Loucy (cell line): ENCODE measurements around the gene IQSEC1.
A peak's percentile ranks its signal among the peaks of the same experiment; 100 is the strongest.

Experiments
- H2AFZ ChIP-seq: fragments of 200-600 bp; sonication (generic); 2 replicates; pipeline ENCODE4 v1.6.0; 2016; ENCODE audit warnings: antibody characterized with exemption, mild to moderate bottlenecking, low read length, moderate library complexity
- H3F3A ChIP-seq: fragments of 200-600 bp; 2 replicates; pipeline ENCODE4 v1.6.0; 2016; ENCODE audit warnings: antibody characterized with exemption, low read depth, mild to moderate bottlenecking
- H3K27me3 ChIP-seq: fragments of 200-600 bp; sonication (generic); 2 replicates; pipeline ENCODE4 v1.6.1; 2014; ENCODE audit warnings: low read length, mild to moderate bottlenecking; ENCODE audit not compliant: insufficient read depth, poor library complexity, severe bottlenecking
- H3K36me3 ChIP-seq: fragments of 200-600 bp; sonication (generic); 2 replicates; pipeline ENCODE4 v1.6.1; 2016; ENCODE audit warnings: low read length; ENCODE audit not compliant: insufficient read depth
- H3K4me1 ChIP-seq: fragments of 200-600 bp; sonication (generic); 2 replicates; pipeline ENCODE4 v1.5.1; 2014; ENCODE audit warnings: low read length, mild to moderate bottlenecking; ENCODE audit not compliant: insufficient read depth, poor library complexity, severe bottlenecking
- H3K4me2 ChIP-seq: fragments of 200-600 bp; sonication (generic); 2 replicates; pipeline ENCODE4 v1.6.0; 2014; ENCODE audit warnings: antibody characterized with exemption, low read length, low read depth, mild to moderate bottlenecking; ENCODE audit not compliant: poor library complexity, severe bottlenecking
- H3K4me3 ChIP-seq: fragments of 200-600 bp; sonication (generic); 2 replicates; pipeline ENCODE4 v1.5.1; 2014; ENCODE audit warnings: low read length, mild to moderate bottlenecking, mixed read lengths; ENCODE audit not compliant: poor library complexity, severe bottlenecking
- H3K79me2 ChIP-seq: fragments of 200-600 bp; sonication (generic); 2 replicates; pipeline ENCODE4 v1.6.1; 2014; ENCODE audit warnings: low read length; ENCODE audit not compliant: insufficient read depth
- H3K9ac ChIP-seq: fragments of 200-600 bp; sonication (generic); 2 replicates; pipeline ENCODE4 v1.6.0; 2014; ENCODE audit warnings: mild to moderate bottlenecking, low read depth, low read length, moderate library complexity; ENCODE audit not compliant: poor library complexity, severe bottlenecking
- H3K9me2 ChIP-seq: fragments of 200-600 bp; sonication (generic); replicated peaks from 2 replicates; pipeline ENCODE4 v1.6.1; 2016; ENCODE audit warnings: low read depth, low read length, mixed read lengths
- H3K9me3 ChIP-seq: fragments of 200-600 bp; sonication (generic); 2 replicates; pipeline ENCODE4 v1.6.1; 2014; ENCODE audit warnings: mild to moderate bottlenecking, antibody characterized with exemption, low read length, low read depth; ENCODE audit not compliant: insufficient read depth
- H4K20me1 ChIP-seq: fragments of 200-600 bp; sonication (generic); 2 replicates; pipeline ENCODE4 v1.6.0; 2014; ENCODE audit warnings: antibody characterized with exemption, low read length, mild to moderate bottlenecking; ENCODE audit not compliant: insufficient read depth, poor library complexity, severe bottlenecking
- CTCF ChIP-seq: fragments of 200-600 bp; sonication (generic); conservative IDR thresholded peaks from 2 replicates; pipeline ENCODE4 v1.5.1; 2014; ENCODE audit warnings: mild to moderate bottlenecking, antibody characterized with exemption, low read length
- EZH2phosphoT487 ChIP-seq: fragments of 200-600 bp; IDR thresholded peaks from 2 replicates; pipeline ENCODE4 v1.6.1; 2018; ENCODE audit warnings: antibody characterized with exemption, mild to moderate bottlenecking, moderate library complexity, borderline replicate concordance

IQSEC1 gene

GRCh38 chr3:13113346-13114330 is 40.4 kb upstream of the IQSEC1 start:
- no peak overlapping the region for H3K4me3 ChIP-seq
- H3K9me2 ChIP-seq = no peaks in the 10 kb centered on the region
- H3K4me2 ChIP-seq = no peak overlapping the region
- peak; percentile 29; the same call in 1 of the 2 replicates for TF ChIP-seq CTCF
- TF ChIP-seq EZH2phosphoT487 = no peak
- no peaks in the 10 kb centered on the region for H3K36me3 ChIP-seq
- no peaks in the 10 kb centered on the region for H3K27me3 ChIP-seq
- H4K20me1 ChIP-seq = no peaks in the 10 kb centered on the region
- H3K9me3 ChIP-seq = no peaks in the 10 kb centered on the region
- no peaks in the 10 kb centered on the region for H3K79me2 ChIP-seq
- H3K9ac ChIP-seq = no peak overlapping the region
- no peak overlapping the region for H2AFZ ChIP-seq
- peaks cover 11% of the 10 kb centered on the region for H3K4me1 ChIP-seq
- no peaks in the 10 kb centered on the region for H3F3A ChIP-seq

- H3F3A ChIP-seq = no peaks in the 10 kb centered on the region
- H3K4me2 ChIP-seq = no peak overlapping the region
- no peak overlapping the region for H2AFZ ChIP-seq
- no peak overlapping the region for H3K9ac ChIP-seq
- no peaks in the 10 kb centered on the region for H3K27me3 ChIP-seq
- H3K79me2 ChIP-seq = no peaks in the 10 kb centered on the region
- H3K36me3 ChIP-seq = no peaks in the 10 kb centered on the region
- no peaks in the 10 kb centered on the region for H4K20me1 ChIP-seq
- H3K9me2 ChIP-seq = no peaks in the 10 kb centered on the region
- H3K4me3 ChIP-seq = no peak overlapping the region
- peaks cover 11% of the 10 kb centered on the region for H3K4me1 ChIP-seq
- TF ChIP-seq CTCF = no peak
- no peak for TF ChIP-seq EZH2phosphoT487
- H3K9me3 ChIP-seq = no peaks in the 10 kb centered on the region
Measured at GRCh38 chr3:13112521-13113345, 39.5 kb upstream of the IQSEC1 start.

GRCh38 chr3:13111873-13112520 is 38.8 kb upstream of the IQSEC1 start:
- H3F3A ChIP-seq = no peaks in the 10 kb centered on the region
- no peaks in the 10 kb centered on the region for H3K36me3 ChIP-seq
- H3K9ac ChIP-seq = no peak overlapping the region
- peaks cover 11% of the 10 kb centered on the region for H3K4me1 ChIP-seq
- H3K4me2 ChIP-seq = no peak overlapping the region
- H3K27me3 ChIP-seq = no peaks in the 10 kb centered on the region
- H3K9me3 ChIP-seq = no peaks in the 10 kb centered on the region
- no peak overlapping the region for H2AFZ ChIP-seq
- H4K20me1 ChIP-seq = no peaks in the 10 kb centered on the region
- no peak overlapping the region for H3K4me3 ChIP-seq
- no peak for TF ChIP-seq CTCF
- TF ChIP-seq EZH2phosphoT487 = no peak
- no peaks in the 10 kb centered on the region for H3K79me2 ChIP-seq
- no peaks in the 10 kb centered on the region for H3K9me2 ChIP-seq
